ENCODE data around the gene TTC3. TPM values are rescaled to one million over a fixed set of nuclear protein-coding genes. Genes with fewer than 3 reads are reported as not detected.
A peak's percentile ranks its signal among the peaks of the same experiment; 100 is the strongest.
"Not testable (repeated sequence)": the region's sequence is repeated elsewhere in the genome, so short reads cannot be mapped to it uniquely, and the experiment has no call there.

The TTC3 gene
- total RNA-seq (670 TPM), polyA plus RNA-seq (56.5 TPM)

GRCh38 chr21:37072988-37073416 is at the start of gene TTC3, which contains the start of gene PIGP:
TTC3 (plus strand) TSS chr21:37073254; CDS start chr21:37087258, 14,004 bp downstream.
PIGP (minus strand) TSS chr21:37073071; CDS start chr21:37072515, 556 bp downstream.
- no peaks in the 10 kb centered on the region for H3K4me1 ChIP-seq (ENCODE audit: insufficient read depth)
- WGBS: under 1% methylated on average over 61 of the region's 61 CpGs
- peak; percentile 85 for DNase-seq (ENCODE audit: extremely low spot score)

GRCh38 chr21:37026499-37026898 is 46.6 kb upstream of the TTC3 start:
- Histone ChIP-seq H3K27ac (ENCODE audit: low read depth) (no peak overlapping the region), H3K4me3 (ENCODE audit: low read depth, low read length) (no peak overlapping the region), H3K36me3 (ENCODE audit: insufficient read depth) (no peaks in the 10 kb centered on the region), H3K4me1 (ENCODE audit: insufficient read depth) (no peaks in the 10 kb centered on the region)
- DNase-seq (ENCODE audit: extremely low spot score): no peak
- WGBS: 34% methylated on average over 4 of the region's 4 CpGs

More at GRCh38 chr21:37072988-37073416, at the start of gene TTC3, which contains the start of gene PIGP:
- peak within 1 kb of the TSS; percentile 99 for H3K27ac ChIP-seq (ENCODE audit: low read depth)
- H3K4me3 ChIP-seq (ENCODE audit: low read depth, low read length): peak within 1 kb of the TSS; percentile 69
- no peaks in the 10 kb centered on the region for H3K36me3 ChIP-seq (ENCODE audit: insufficient read depth)

- 84% methylated on average over 4 of the region's 4 CpGs for WGBS
These were observed 44.5 kb upstream of the TTC3 start for GRCh38 chr21:37028570-37028969.

GRCh38 chr21:37030864-37031263 is 42.2 kb upstream of the TTC3 start:
- Histone ChIP-seq H3K4me1 (ENCODE audit: insufficient read depth) (no peaks in the 10 kb centered on the region), H3K27ac (ENCODE audit: low read depth) (no peak overlapping the region), H3K4me3 (ENCODE audit: low read depth, low read length) (no peak overlapping the region), H3K36me3 (ENCODE audit: insufficient read depth) (no peaks in the 10 kb centered on the region)
- no peak for DNase-seq (ENCODE audit: extremely low spot score)
- WGBS: 97% methylated on average over 4 of the region's 4 CpGs

More at GRCh38 chr21:37028570-37028969, 44.5 kb upstream of the TTC3 start:
- Histone ChIP-seq H3K4me3 (ENCODE audit: low read depth, low read length) (no peak overlapping the region), H3K36me3 (ENCODE audit: insufficient read depth) (no peaks in the 10 kb centered on the region), H3K4me1 (ENCODE audit: insufficient read depth) (no peaks in the 10 kb centered on the region), H3K27ac (ENCODE audit: low read depth) (no peak overlapping the region)
- DNase-seq (ENCODE audit: extremely low spot score): no peak

- H3K4me3 ChIP-seq (ENCODE audit: low read depth, low read length): no peak overlapping the region
- DNase-seq (ENCODE audit: extremely low spot score): no peak
- H3K4me1 ChIP-seq (ENCODE audit: insufficient read depth): no peaks in the 10 kb centered on the region
- no peak overlapping the region for H3K27ac ChIP-seq (ENCODE audit: low read depth)
- H3K36me3 ChIP-seq (ENCODE audit: insufficient read depth): no peaks in the 10 kb centered on the region
- 77% methylated on average over 5 of the region's 5 CpGs for WGBS
These were observed 40.8 kb upstream of the TTC3 start for GRCh38 chr21:37032293-37032692.

GRCh38 chr21:37032877-37033471 is 40.1 kb upstream of the TTC3 start:
- H3K36me3 ChIP-seq (ENCODE audit: insufficient read depth): no peaks in the 10 kb centered on the region

GRCh38 chr21:37034394-37034793 is 38.7 kb upstream of the TTC3 start:
- H3K4me1 ChIP-seq (ENCODE audit: insufficient read depth); H3K27ac ChIP-seq (ENCODE audit: low read depth); DNase-seq (ENCODE audit: extremely low spot score); H3K4me3 ChIP-seq (ENCODE audit: low read depth, low read length); H3K36me3 ChIP-seq (ENCODE audit: insufficient read depth): not testable (repeated sequence)
- 88% methylated on average over 4 of the region's 4 CpGs for WGBS

More at GRCh38 chr21:37032877-37033471, 40.1 kb upstream of the TTC3 start:
- no peaks in the 10 kb centered on the region for H3K4me1 ChIP-seq (ENCODE audit: insufficient read depth)
- no peak for DNase-seq (ENCODE audit: extremely low spot score)
- H3K27ac ChIP-seq (ENCODE audit: low read depth): no peak overlapping the region
- 30% methylated on average over 4 of the region's 4 CpGs for WGBS
- H3K4me3 ChIP-seq (ENCODE audit: low read depth, low read length): no peak overlapping the region

- no peak for DNase-seq (ENCODE audit: extremely low spot score)
- WGBS: 86% methylated on average over 4 of the region's 4 CpGs
- no peak overlapping the region for H3K27ac ChIP-seq (ENCODE audit: low read depth)
- no peak overlapping the region for H3K4me3 ChIP-seq (ENCODE audit: low read depth, low read length)
- H3K4me1 ChIP-seq (ENCODE audit: insufficient read depth): no peaks in the 10 kb centered on the region
- H3K36me3 ChIP-seq (ENCODE audit: insufficient read depth): no peaks in the 10 kb centered on the region
These were observed 36.9 kb upstream of the TTC3 start for GRCh38 chr21:37036177-37036576.

GRCh38 chr21:37039411-37040075 is 33.5 kb upstream of the TTC3 start:
- H3K27ac ChIP-seq (ENCODE audit: low read depth): no peak overlapping the region
- WGBS: 63% methylated on average over 9 of the region's 9 CpGs
- DNase-seq (ENCODE audit: extremely low spot score): no peak
- no peak overlapping the region for H3K4me3 ChIP-seq (ENCODE audit: low read depth, low read length)
- no peaks in the 10 kb centered on the region for H3K4me1 ChIP-seq (ENCODE audit: insufficient read depth)
- no peaks in the 10 kb centered on the region for H3K36me3 ChIP-seq (ENCODE audit: insufficient read depth)

GRCh38 chr21:37040212-37040611 is 32.8 kb upstream of the TTC3 start:
- H3K27ac ChIP-seq (ENCODE audit: low read depth): no peak overlapping the region
- H3K4me1 ChIP-seq (ENCODE audit: insufficient read depth): no peaks in the 10 kb centered on the region
- H3K4me3 ChIP-seq (ENCODE audit: low read depth, low read length): no peak overlapping the region
- H3K36me3 ChIP-seq (ENCODE audit: insufficient read depth): no peaks in the 10 kb centered on the region
- WGBS: 96% methylated on average over 3 of the region's 3 CpGs
- no peak for DNase-seq (ENCODE audit: extremely low spot score)

- Histone ChIP-seq H3K4me1 (ENCODE audit: insufficient read depth) (no peaks in the 10 kb centered on the region), H3K27ac (ENCODE audit: low read depth) (no peak overlapping the region), H3K4me3 (ENCODE audit: low read depth, low read length) (no peak overlapping the region), H3K36me3 (ENCODE audit: insufficient read depth) (no peaks in the 10 kb centered on the region)
- WGBS: 93% methylated on average over 4 of the region's 4 CpGs
- no peak for DNase-seq (ENCODE audit: extremely low spot score)
These were observed 31.3 kb upstream of the TTC3 start for GRCh38 chr21:37041706-37042271.

- no peak overlapping the region for H3K27ac ChIP-seq (ENCODE audit: low read depth)
- no peak for DNase-seq (ENCODE audit: extremely low spot score)
- no peaks in the 10 kb centered on the region for H3K36me3 ChIP-seq (ENCODE audit: insufficient read depth)
- H3K4me3 ChIP-seq (ENCODE audit: low read depth, low read length): no peak overlapping the region
- WGBS: 88% methylated on average over 6 of the region's 6 CpGs
- no peaks in the 10 kb centered on the region for H3K4me1 ChIP-seq (ENCODE audit: insufficient read depth)
These were observed 29.2 kb upstream of the TTC3 start for GRCh38 chr21:37043818-37044217.

- DNase-seq (ENCODE audit: extremely low spot score): no peak
- H3K36me3 ChIP-seq (ENCODE audit: insufficient read depth): no peaks in the 10 kb centered on the region
- H3K27ac ChIP-seq (ENCODE audit: low read depth): no peak overlapping the region
- WGBS: 97% methylated on average over 3 of the region's 3 CpGs
- H3K4me3 ChIP-seq (ENCODE audit: low read depth, low read length): no peak overlapping the region
- H3K4me1 ChIP-seq (ENCODE audit: insufficient read depth): no peaks in the 10 kb centered on the region
These were observed 28.4 kb upstream of the TTC3 start for GRCh38 chr21:37044643-37045042.

GRCh38 chr21:37045149-37045548 is 27.9 kb upstream of the TTC3 start:
- Histone ChIP-seq H3K4me1 (ENCODE audit: insufficient read depth) (no peaks in the 10 kb centered on the region), H3K4me3 (ENCODE audit: low read depth, low read length) (no peak overlapping the region), H3K36me3 (ENCODE audit: insufficient read depth) (no peaks in the 10 kb centered on the region), H3K27ac (ENCODE audit: low read depth) (no peak overlapping the region)
- WGBS: 66% methylated on average over 6 of the region's 6 CpGs
- no peak for DNase-seq (ENCODE audit: extremely low spot score)

Measured in urinary bladder (tissue), 4 donors.